GM12878 (cell line): Measurements from ENCODE around the gene MAST3. TPM values are rescaled to one million over a fixed set of nuclear protein-coding genes. Genes with fewer than 3 reads are reported as not detected.

Source experiments
- ATAC-seq: fragments of 200-7000 bp; cut with Tn5 transposase; 3 replicates; pipeline ENCODE4 v1.9.1; 2020; ENCODE audit warnings: mild to moderate bottlenecking, moderate library complexity
- BruUV-seq: library from RNA; stranded (reverse); fragments of 400-500 nt; replicated peaks from 2 replicates; lab custom pipeline; 2021; lab: Mats Ljungman, UMichigan
- CTCF ChIA-PET: fragments of 300-600 bp; sonication (Branson Sonifier 250); formaldehyde crosslinking; extraction: SDS; loops from one replicate; lab custom pipeline; 2021; ENCODE audit warnings: inconsistent platforms; lab: Yijun Ruan, JAX
- POLR2A ChIA-PET: fragments of 350-600 bp; formaldehyde crosslinking; extraction: SDS; loops from one replicate; lab custom pipeline; 2021; ENCODE audit warnings: inconsistent platforms; lab: Charles Lee
- RAD21 ChIA-PET: fragments of 300-600 bp; sonication (Branson Sonifier 250); formaldehyde crosslinking; loops from one replicate; lab custom pipeline; 2023; ENCODE audit warnings: antibody characterized with exemption; ENCODE audit not compliant: unreplicated experiment; lab: Charles Lee
- SMC1A ChIA-PET: fragments of 300-600 bp; sonication (Branson Sonifier 250); formaldehyde crosslinking; loops from one replicate; lab custom pipeline; 2023; ENCODE audit not compliant: unreplicated experiment, uncharacterized antibody; lab: Charles Lee
- DNase-seq: peaks from one replicate; pipeline ENCODE4 v3.0.0-alpha.2; 2011; ENCODE audit warnings: low read depth, low spot score
- FAIRE-seq: peaks from 3 replicates; lab custom pipeline; 2011; peaks lifted over from hg19 to GRCh38; lab: Jason Lieb, UNC
- H2AFZ ChIP-seq: 2 replicates; pipeline ENCODE4 v1.6.0; 2011; ENCODE audit warnings: low read depth, low read length, control low read depth; ENCODE audit not compliant: control insufficient read depth
- H3K27ac ChIP-seq: 2 replicates; pipeline ENCODE4 v1.5.1; 2011; ENCODE audit warnings: control low read depth; ENCODE audit not compliant: control insufficient read depth, insufficient read depth
- H3K27me3 ChIP-seq, 2 experiments: replicated peaks in 1 of 2; 2 replicates each; pipeline versions ENCODE4 v1.6.0 to v1.6.1; 2011; ENCODE audit warnings: low read length in 1 of 2; ENCODE audit not compliant: control insufficient read depth in 2 of 2, insufficient read depth in 2 of 2
- H3K36me3 ChIP-seq, 2 experiments: 2 replicates each; pipeline ENCODE4 v1.5.1; 2011; ENCODE audit warnings: low read length in 1 of 2; ENCODE audit not compliant: control insufficient read depth in 2 of 2, insufficient read depth in 2 of 2
- H3K4me1 ChIP-seq: 2 replicates; pipeline ENCODE4 v1.6.1; 2011; ENCODE audit warnings: mild to moderate bottlenecking, low read length, moderate library complexity, mixed read lengths; ENCODE audit not compliant: control insufficient read depth, insufficient read depth
- H3K4me2 ChIP-seq: 2 replicates; pipeline ENCODE4 v1.6.0; 2011; ENCODE audit warnings: control low read depth; ENCODE audit not compliant: control insufficient read depth, insufficient read depth
- H3K4me3 ChIP-seq: fragments of 200-600 bp; sonication (generic); 2 replicates; pipeline ENCODE4 v1.5.1; 2016
- H3K79me2 ChIP-seq: 2 replicates; pipeline ENCODE4 v1.6.0; 2011; ENCODE audit warnings: low read length; ENCODE audit not compliant: control insufficient read depth, insufficient read depth
- H3K9ac ChIP-seq: 2 replicates; pipeline ENCODE4 v1.8.0; 2011; ENCODE audit warnings: low read length, control low read depth, mixed read lengths; ENCODE audit not compliant: control insufficient read depth, insufficient read depth
- H3K9me3 ChIP-seq: replicated peaks from 3 replicates; pipeline ENCODE4 v1.5.1; 2011; ENCODE audit warnings: mild to moderate bottlenecking, low read length; ENCODE audit not compliant: control insufficient read depth, insufficient read depth
- H4K20me1 ChIP-seq: 2 replicates; pipeline ENCODE4 v1.6.0; 2011; ENCODE audit not compliant: control insufficient read depth, insufficient read depth
- CREB1 ChIP-seq: IDR thresholded peaks from 2 replicates; pipeline ENCODE4 v1.6.1; 2012; ENCODE audit warnings: low read depth, mild to moderate bottlenecking, inconsistent platforms
- E2F4 ChIP-seq: IDR thresholded peaks from 2 replicates; pipeline ENCODE4 v1.6.1; 2012; ENCODE audit warnings: low read depth, low read length, improper control_type of control experiment
- EP300 ChIP-seq, 2 experiments: fragments of 150-350 bp in 1 of 2; IDR thresholded peaks; 2 replicates each; pipeline ENCODE4 v1.6.1; 2011 to 2012; ENCODE audit warnings: low read depth in 2 of 2, low read length in 2 of 2, borderline replicate concordance in 1 of 2, improper control_type of control experiment in 1 of 2, inconsistent platforms in 1 of 2; ENCODE audit not compliant: control insufficient read depth in 1 of 2
- POLR2A ChIP-seq: IDR thresholded peaks from 2 replicates; pipeline ENCODE4 v1.6.1; 2011; ENCODE audit warnings: low read depth, mild to moderate bottlenecking, low read length
- RFX5 ChIP-seq: IDR thresholded peaks from 2 replicates; pipeline ENCODE4 v1.6.1; 2011; ENCODE audit warnings: low read depth, low read length, improper control_type of control experiment
- SKIL ChIP-seq: fragments of 450-650 bp; IDR thresholded peaks from 2 replicates; pipeline ENCODE4 v1.6.1; 2017; ENCODE audit warnings: mild to moderate bottlenecking, low read depth, inconsistent platforms; ENCODE audit not compliant: poor library complexity, severe bottlenecking
- ZNF687 ChIP-seq: fragments of 450-650 bp; IDR thresholded peaks from 2 replicates; pipeline ENCODE4 v1.6.1; 2017; ENCODE audit warnings: mild to moderate bottlenecking, moderate library complexity
- WGBS: methylation state at CpG from one replicate; pipeline ENCODE4 v1.1.6; 2016; ENCODE audit warnings: low lambda C conversion rate; ENCODE audit not compliant: insufficient replicate concordance, insufficient coverage; ENCODE audit errors: missing lambda C conversion rate; 5-methylcytosine and 5-hydroxymethylcytosine counted together
- in situ Hi-C: fragments of 300-500 bp; cut with MboI; formaldehyde crosslinking; loops from 9 replicates; pipeline ENCODE4 v1.14.3; 2018; ENCODE audit warnings: mixed read lengths
- intact Hi-C: fragments of 100-400 bp; cut with micrococcal nuclease; formaldehyde crosslinking; loops from one replicate; pipeline ENCODE4 v1.14.2; 2022; ENCODE audit not compliant: unreplicated experiment
- polyA plus RNA-seq, 11 experiments: library from polyadenylated mRNA; depleted of rRNA in 4 of 11; unstranded in 6 of 11; stranded (reverse) in 5 of 11; fragments of >200 nt; fragmentation: Nextera tagmentation in 4 of 11; fragmentation: Illumina TruSeq in 1 of 11; extraction: Ambion mirVana in 4 of 11; extraction: Trizol in 1 of 11; gene quantifications; 1 replicate in 1 of 11; 2 replicates in 10 of 11; pipeline versions ENCODE4 v1.2.1 to v1.2.3, GENCODE V29; 2011 to 2016; ENCODE audit warnings: inconsistent platforms in 2 of 11, missing spikeins in 2 of 11, low read depth in 1 of 11
- total RNA-seq, 4 experiments: library from RNA; depleted of rRNA in 3 of 4; stranded (reverse); fragments of >200 nt in 3 of 4; fragmentation: Illumina TruSeq in 1 of 4; extraction: Trizol in 1 of 4; gene quantifications; 2 replicates each; pipeline versions ENCODE4 v1.2.1 to v1.2.3, GENCODE V29; 2013 to 2021
- TF ChIP-seq, protein P1 (sequence below): fragments of 150-350 bp; IDR thresholded peaks from 2 replicates; pipeline ENCODE4 v1.6.1; 2016; ENCODE audit warnings: low read depth, low read length

Gene MAST3
- total and polyA plus RNA-seq, 10 of the 15 experiments (the other 5 are each of a cell fraction or from before 2014, with no cell fraction given): 3.0 to 22.2 (median 7.5) TPM

GRCh38 chr19:18149596-18149975 lies 52.0 kb downstream of the MAST3 start (continued):
- TF ChIP-seq, protein P1, sequence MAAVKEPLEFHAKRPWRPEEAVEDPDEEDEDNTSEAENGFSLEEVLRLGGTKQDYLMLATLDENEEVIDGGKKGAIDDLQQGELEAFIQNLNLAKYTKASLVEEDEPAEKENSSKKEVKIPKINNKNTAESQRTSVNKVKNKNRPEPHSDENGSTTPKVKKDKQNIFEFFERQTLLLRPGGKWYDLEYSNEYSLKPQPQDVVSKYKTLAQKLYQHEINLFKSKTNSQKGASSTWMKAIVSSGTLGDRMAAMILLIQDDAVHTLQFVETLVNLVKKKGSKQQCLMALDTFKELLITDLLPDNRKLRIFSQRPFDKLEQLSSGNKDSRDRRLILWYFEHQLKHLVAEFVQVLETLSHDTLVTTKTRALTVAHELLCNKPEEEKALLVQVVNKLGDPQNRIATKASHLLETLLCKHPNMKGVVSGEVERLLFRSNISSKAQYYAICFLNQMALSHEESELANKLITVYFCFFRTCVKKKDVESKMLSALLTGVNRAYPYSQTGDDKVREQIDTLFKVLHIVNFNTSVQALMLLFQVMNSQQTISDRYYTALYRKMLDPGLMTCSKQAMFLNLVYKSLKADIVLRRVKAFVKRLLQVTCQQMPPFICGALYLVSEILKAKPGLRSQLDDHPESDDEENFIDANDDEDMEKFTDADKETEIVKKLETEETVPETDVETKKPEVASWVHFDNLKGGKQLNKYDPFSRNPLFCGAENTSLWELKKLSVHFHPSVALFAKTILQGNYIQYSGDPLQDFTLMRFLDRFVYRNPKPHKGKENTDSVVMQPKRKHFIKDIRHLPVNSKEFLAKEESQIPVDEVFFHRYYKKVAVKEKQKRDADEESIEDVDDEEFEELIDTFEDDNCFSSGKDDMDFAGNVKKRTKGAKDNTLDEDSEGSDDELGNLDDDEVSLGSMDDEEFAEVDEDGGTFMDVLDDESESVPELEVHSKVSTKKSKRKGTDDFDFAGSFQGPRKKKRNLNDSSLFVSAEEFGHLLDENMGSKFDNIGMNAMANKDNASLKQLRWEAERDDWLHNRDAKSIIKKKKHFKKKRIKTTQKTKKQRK: no peak
- TF ChIP-seq CREB1: no peak
- TF ChIP-seq, all 136 proteins: peak for 0

DNA sequence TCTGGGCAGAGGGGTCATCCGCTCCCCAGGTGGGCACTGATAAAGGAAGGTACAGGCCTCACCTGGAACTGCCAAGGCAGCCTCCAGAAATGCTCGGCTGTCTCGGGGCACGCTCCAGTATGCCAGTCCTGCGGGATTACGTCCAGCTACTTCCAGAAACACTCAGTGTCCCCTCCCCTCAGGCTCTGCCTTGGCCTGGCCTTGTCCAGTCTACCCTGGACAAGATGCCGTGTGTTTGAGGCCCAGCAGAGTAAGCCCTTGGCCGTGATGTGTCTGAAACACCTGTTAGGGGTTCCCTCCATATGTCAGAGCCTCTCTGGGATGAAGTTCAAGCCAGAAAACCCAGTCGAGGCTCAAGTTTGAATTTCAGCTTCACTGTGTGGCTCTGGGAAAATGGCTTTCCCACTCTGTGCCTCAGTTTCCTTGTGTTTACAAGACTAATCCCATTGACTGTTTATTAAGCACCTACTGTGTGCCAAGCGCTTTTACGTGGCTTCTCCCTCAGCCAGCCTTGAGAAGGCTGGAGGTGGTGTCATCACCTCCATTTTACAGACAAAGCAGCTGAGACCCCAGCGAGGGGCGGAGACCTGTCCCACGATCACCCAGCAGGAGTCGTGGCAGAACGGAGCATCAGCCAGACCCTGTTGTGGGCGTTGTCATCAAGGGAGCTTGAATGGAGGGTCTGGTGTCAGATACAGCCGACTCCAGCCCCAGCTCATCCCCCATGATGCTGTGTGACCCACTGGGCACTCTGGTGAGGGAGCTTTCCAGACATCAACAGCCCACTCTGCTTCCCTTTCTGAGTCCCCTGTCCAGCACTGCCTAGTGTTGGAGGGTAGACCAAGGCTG lies 53.4 kb downstream of the MAST3 start:
- intact Hi-C loops (no loop called here), in situ Hi-C loops (no loop called here)
- WGBS: 85% methylated on average over 18 of the region's 18 CpGs
- Histone ChIP-seq H3K27me3 (no peaks in the 10 kb centered on the region), H3K9ac (0 out of 2 replicates have a peak overlapping the region, but pooled peaks have one; percentile 79), H3K4me2 (peak overlapping the region; percentile 94), H3K79me2 (peaks cover 11% of the 10 kb centered on the region), H3K4me3 (peak overlapping the region; percentile 33; the same call in 1 of the 2 replicates), H3K27ac (peak overlapping the region; percentile 88), H3K4me1 (peaks cover 15% of the 10 kb centered on the region), H2AFZ (no peak overlapping the region), H3K36me3 (peaks cover 2 to 6% of the 10 kb centered on the region in 2 experiments; a peak in 3 of 4 replicates), H4K20me1 (no peaks in the 10 kb centered on the region), H3K9me3 (no peaks in the 10 kb centered on the region)
- DNase-seq (no peak), ATAC-seq (no peak), FAIRE-seq (no peak)
- ChIA-PET SMC1A (interaction anchor here (0.7 to 2.3 kb wide), 10 partner anchors 9 to 214 kb away, joined by 3 to 7 read pairs (median 3); no protein-coding TSS in a partner anchor), CTCF (interaction anchor here (0.8 to 3.0 kb wide), 13 partner anchors 10 to 129 kb away, joined by 3 to 48 read pairs (median 5); partner anchors contain the start of genes IL12RB1 and MAST3), RAD21 (interaction anchor here (0.5 to 1.9 kb wide), 7 partner anchors 17 to 62 kb away, joined by 3 to 9 read pairs (median 5); partner anchors contain the start of gene MAST3), POLR2A (interaction anchor here (0.5 to 1.9 kb wide), 11 partner anchors 9 to 83 kb away, joined by 3 to 11 read pairs (median 3); no protein-coding TSS in a partner anchor)
- BruUV-seq: TSS peak; percentile 36
- TF ChIP-seq POLR2A (peak; percentile 41; the same call in 1 of the 2 replicates), RFX5 (no peak), SKIL (no peak), E2F4 (no peak), EP300 (IDR thresholded peaks at IDR 0.05; ENCODE audit: borderline replicate concordance in 1 of 2, control insufficient read depth in 1 of 2, low read depth in 2 of 2, low read length in 2 of 2) (no peak), ZNF687 (no peak)
